ENCODE data around the gene WBP2. TPM values are rescaled to one million over a fixed set of nuclear protein-coding genes. Genes with fewer than 3 reads are reported as not detected.
"Not testable (repeated sequence)": the region's sequence is repeated elsewhere in the genome, so short reads cannot be mapped to it uniquely, and the experiment has no call there.

WBP2 gene
- total RNA-seq, 1 donor from 2014 or later = 43.0 TPM

DNA sequence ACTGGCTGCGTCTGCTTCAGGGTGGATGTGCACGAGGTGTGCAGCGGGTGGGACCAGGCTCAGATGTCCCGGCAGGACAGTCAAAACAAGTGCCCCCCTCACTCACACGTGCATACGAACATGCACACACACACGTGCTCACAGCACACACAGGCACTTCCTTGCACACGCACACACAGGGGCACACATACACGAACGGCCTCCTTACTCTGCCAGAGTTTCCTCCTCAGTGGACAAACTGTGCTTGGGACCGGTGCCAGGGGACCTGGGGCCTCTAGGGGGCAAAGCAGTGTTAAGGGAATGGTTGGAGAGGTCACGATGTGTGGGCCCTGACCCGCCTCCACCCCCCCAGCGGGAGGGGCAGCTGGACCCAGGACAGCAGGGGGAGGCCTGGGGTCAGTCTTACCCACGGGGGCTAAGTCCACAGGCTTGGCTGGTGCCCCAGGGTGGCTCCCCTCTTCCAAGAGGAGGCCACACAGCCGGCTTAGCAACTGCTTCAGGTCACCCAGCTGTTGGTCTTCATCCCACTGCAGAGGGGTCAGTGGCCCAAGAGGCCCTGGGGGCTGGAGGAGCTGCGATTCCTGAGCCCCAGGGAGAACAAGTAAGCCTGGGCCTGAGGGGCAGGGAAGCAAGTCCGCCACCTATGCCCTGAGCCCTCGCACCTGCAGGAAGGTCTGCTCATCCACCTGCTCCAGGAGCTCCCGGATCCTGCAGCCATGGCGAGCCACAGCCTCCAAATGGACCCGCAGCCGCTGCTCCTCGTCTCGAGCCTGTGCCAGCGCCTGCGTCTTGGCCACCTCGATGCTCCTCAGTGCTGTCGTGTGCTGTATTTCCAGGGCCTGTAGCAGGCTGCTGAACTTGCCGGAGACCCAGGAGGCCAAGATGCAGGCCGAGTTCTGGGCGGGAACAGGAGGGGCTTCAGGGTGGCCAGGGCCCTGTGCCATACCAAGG, 36.7 kb upstream of the WBP2 start:
- no peaks in the 10 kb centered on the region for H3K27me3 Mint-ChIP-seq
- H3K9me3 Mint-ChIP-seq = no peaks in the 10 kb centered on the region
- no peak overlapping the region for H3K27ac Mint-ChIP-seq
- no peak overlapping the region for H3K4me3 Mint-ChIP-seq
- TF ChIP-seq CTCF (conservative IDR thresholded peaks at IDR 0.05) = no peak
- H3K4me1 Mint-ChIP-seq (ENCODE audit: unreplicated experiment) = peaks cover 17% of the 10 kb centered on the region
- no peak for DNase-seq (ENCODE audit: extremely low spot score, unreplicated experiment)
- peaks cover 4% of the 10 kb centered on the region for H3K36me3 Mint-ChIP-seq

- Mint-ChIP-seq H3K27ac (no peak overlapping the region), H3K27me3 (no peaks in the 10 kb centered on the region), H3K4me1 (ENCODE audit: unreplicated experiment) (peaks cover 17% of the 10 kb centered on the region), H3K36me3 (peaks cover 4% of the 10 kb centered on the region), H3K4me3 (no peak overlapping the region), H3K9me3 (no peaks in the 10 kb centered on the region)
- TF ChIP-seq CTCF (conservative IDR thresholded peaks at IDR 0.05) = no peak
- DNase-seq (ENCODE audit: extremely low spot score, unreplicated experiment) = no peak
These were observed 36.0 kb upstream of the WBP2 start for GRCh38 chr17:75891022-75891604.

GRCh38 chr17:75889454-75889853, 34.3 kb upstream of the WBP2 start:
- Mint-ChIP-seq H3K4me3 (no peak overlapping the region), H3K36me3 (no peaks in the 10 kb centered on the region), H3K27me3 (peaks cover 5% of the 10 kb centered on the region), H3K9me3 (no peaks in the 10 kb centered on the region), H3K27ac (no peak overlapping the region), H3K4me1 (ENCODE audit: unreplicated experiment) (peaks cover 8% of the 10 kb centered on the region)
- DNase-seq (ENCODE audit: extremely low spot score, unreplicated experiment) = no peak
- TF ChIP-seq CTCF (conservative IDR thresholded peaks at IDR 0.05) = no peak

GRCh38 chr17:75888484-75888883, 33.3 kb upstream of the WBP2 start:
- no peak for TF ChIP-seq CTCF (conservative IDR thresholded peaks at IDR 0.05)
- Mint-ChIP-seq H3K4me1 (ENCODE audit: unreplicated experiment) (no peaks in the 10 kb centered on the region), H3K27ac (no peak overlapping the region), H3K36me3 (no peaks in the 10 kb centered on the region), H3K4me3 (no peak overlapping the region), H3K9me3 (no peaks in the 10 kb centered on the region), H3K27me3 (peaks cover 5% of the 10 kb centered on the region)
- DNase-seq (ENCODE audit: extremely low spot score, unreplicated experiment) = no peak

- not testable (repeated sequence) for H3K27ac Mint-ChIP-seq; H3K4me3 Mint-ChIP-seq; H3K4me1 Mint-ChIP-seq (ENCODE audit: unreplicated experiment); DNase-seq (ENCODE audit: extremely low spot score, unreplicated experiment); H3K36me3 Mint-ChIP-seq; H3K9me3 Mint-ChIP-seq
- H3K27me3 Mint-ChIP-seq = peaks cover 17% of the 10 kb centered on the region
These were observed 30.7 kb upstream of the WBP2 start for GRCh38 chr17:75885860-75886259.

DNA sequence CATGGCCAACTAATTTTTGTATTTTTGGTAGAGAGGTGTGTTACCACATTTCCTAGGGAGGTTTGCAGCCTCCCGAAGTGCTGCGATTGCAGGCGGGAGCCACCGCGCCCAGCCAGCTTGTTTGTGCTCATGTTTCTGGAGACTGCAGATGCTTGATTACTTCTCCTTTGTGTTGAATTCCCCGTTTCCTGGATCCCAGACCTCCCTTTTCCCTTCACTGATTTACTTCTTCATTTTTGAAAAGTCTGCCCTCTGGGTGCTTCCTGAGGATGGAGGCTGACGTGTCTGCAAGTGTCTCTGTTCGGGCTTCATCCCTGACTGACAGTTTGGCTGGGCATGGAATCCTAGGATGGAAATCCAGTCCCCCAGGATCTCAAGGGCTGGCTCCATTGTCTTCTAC, 30.3 kb upstream of the WBP2 start:
- Mint-ChIP-seq H3K4me3 (no peak overlapping the region), H3K9me3 (no peaks in the 10 kb centered on the region), H3K4me1 (ENCODE audit: unreplicated experiment) (no peaks in the 10 kb centered on the region), H3K27me3 (peaks cover 21% of the 10 kb centered on the region), H3K27ac (no peak overlapping the region), H3K36me3 (no peaks in the 10 kb centered on the region)
- TF ChIP-seq CTCF (conservative IDR thresholded peaks at IDR 0.05) = no peak
- DNase-seq (ENCODE audit: extremely low spot score, unreplicated experiment) = no peak

Measured in type B pancreatic cell (in vitro differentiated cells).